Effector memory CD8-positive, alpha-beta T cell (primary cell): ENCODE data around the gene ADAMTSL4.

Experiments
- ATAC-seq: fragments of 150-1000 bp; cut with Tn5 transposase; replicated peaks from 2 replicates; pipeline ENCODE4 v1.10.0; 2021; ENCODE audit warnings: mild to moderate bottlenecking, moderate library complexity
- DNase-seq, 3 experiments: peaks; one replicate each; pipeline ENCODE4 v3.0.0; 2021
- H3K27ac Mint-ChIP-seq, 2 donors: one replicate each; pipeline ENCODE4 v1.8.0; 2022; ENCODE audit warnings: mild to moderate bottlenecking in 2 of 2, mixed read lengths in 2 of 2, moderate library complexity in 2 of 2
- H3K27me3 Mint-ChIP-seq, 2 donors: one replicate each; pipeline ENCODE4 v1.8.0; 2022; ENCODE audit warnings: mixed read lengths in 2 of 2
- H3K36me3 Mint-ChIP-seq: one replicate; pipeline ENCODE4 v1.8.0; 2022; ENCODE audit warnings: mild to moderate bottlenecking, moderate library complexity, mixed read lengths; ENCODE audit not compliant: insufficient read depth
- H3K4me1 Mint-ChIP-seq, 2 donors: one replicate each; pipeline ENCODE4 v1.8.0; 2022; ENCODE audit warnings: low read depth in 2 of 2, mixed read lengths in 2 of 2
- H3K4me3 Mint-ChIP-seq, 2 donors: one replicate each; pipeline ENCODE4 v1.8.0; 2022; ENCODE audit warnings: mild to moderate bottlenecking in 2 of 2, mixed read lengths in 2 of 2, moderate library complexity in 2 of 2
- H3K9me3 Mint-ChIP-seq, 2 donors: one replicate each; pipeline ENCODE4 v1.8.0; 2022; ENCODE audit warnings: mixed read lengths in 2 of 2
- total RNA-seq, 9 experiments: gene quantifications; one replicate each; lab custom pipeline; 2026; lab: John Stamatoyannopoulos, UW

ADAMTSL4 gene
- total RNA-seq, result 0 to 0.25 (median 0.11) reads per million in 9 experiments

- no peaks in the 10 kb centered on the region for H3K9me3 Mint-ChIP-seq
- H3K27ac Mint-ChIP-seq, result peak within 1 kb of the TSS in 1 of 2 donors; percentile 79
- ATAC-seq (peak; percentile 79), DNase-seq (peak in 1 of 3 experiments; percentile 27)
- H3K36me3 Mint-ChIP-seq, result peaks cover 16% of the 10 kb centered on the region
- H3K27me3 Mint-ChIP-seq, result peaks cover 25 to 35% of the 10 kb centered on the region in 2 donors
- peak within 1 kb of the TSS; percentile 80 to 84 for H3K4me3 Mint-ChIP-seq
- H3K4me1 Mint-ChIP-seq, result peaks cover 16 to 19% of the 10 kb centered on the region in 2 donors
Observed at GRCh38 chr1:150548632-150549495, at the start of gene ADAMTSL4. ADAMTSL4 (plus strand) TSS chr1:150549408; CDS start chr1:150552289, 2,881 bp downstream.

GRCh38 chr1:150505431-150505830, 43.8 kb upstream of the ADAMTSL4 start:
- H3K27ac Mint-ChIP-seq, result peak overlapping the region; percentile 73 to 81
- DNase-seq (no peak), ATAC-seq (no peak)
- no peak overlapping the region for H3K4me3 Mint-ChIP-seq
- peaks cover 5 to 6% of the 10 kb centered on the region in 2 donors for H3K4me1 Mint-ChIP-seq
- H3K9me3 Mint-ChIP-seq, result no peaks in the 10 kb centered on the region
- no peaks in the 10 kb centered on the region for H3K27me3 Mint-ChIP-seq
- peaks cover 40% of the 10 kb centered on the region for H3K36me3 Mint-ChIP-seq

GRCh38 chr1:150507912-150508864, 41.0 kb upstream of the ADAMTSL4 start, which contains the start of gene ECM1:
ECM1 (plus strand) TSS chr1:150508109; CDS start chr1:150508210, 101 bp downstream.
- Mint-ChIP-seq H3K4me3 (no peak within 1 kb of the TSS), H3K9me3 (no peaks in the 10 kb centered on the region), H3K27me3 (no peaks in the 10 kb centered on the region), H3K4me1 (peaks cover 9 to 11% of the 10 kb centered on the region in 2 donors), H3K27ac (peak within 1 kb of the TSS; percentile 56 to 81), H3K36me3 (peaks cover 20% of the 10 kb centered on the region)
- no peak for ATAC-seq
- no peak for DNase-seq

GRCh38 chr1:150508982-150509381, 40.2 kb upstream of the ADAMTSL4 start:
- Mint-ChIP-seq H3K36me3 (peaks cover 20% of the 10 kb centered on the region), H3K4me1 (peaks cover 9 to 11% of the 10 kb centered on the region in 2 donors), H3K27ac (peak overlapping the region in 1 of 2 donors; percentile 81), H3K9me3 (no peaks in the 10 kb centered on the region), H3K27me3 (no peaks in the 10 kb centered on the region), H3K4me3 (no peak overlapping the region)
- no peak for DNase-seq
- no peak for ATAC-seq

- Mint-ChIP-seq H3K36me3 (peaks cover 8% of the 10 kb centered on the region), H3K4me3 (no peak overlapping the region), H3K9me3 (no peaks in the 10 kb centered on the region), H3K27ac (peak overlapping the region in 1 of 2 donors; percentile 87), H3K27me3 (no peaks in the 10 kb centered on the region), H3K4me1 (peaks cover 17 to 22% of the 10 kb centered on the region in 2 donors)
- DNase-seq (no peak), ATAC-seq (no peak)
Observed at GRCh38 chr1:150511551-150511950, 37.7 kb upstream of the ADAMTSL4 start.

- no peak overlapping the region for H3K27ac Mint-ChIP-seq
- peaks cover 3% of the 10 kb centered on the region for H3K36me3 Mint-ChIP-seq
- DNase-seq (no peak), ATAC-seq (no peak)
- no peak overlapping the region for H3K4me3 Mint-ChIP-seq
- no peaks in the 10 kb centered on the region for H3K27me3 Mint-ChIP-seq
- peaks cover 20 to 22% of the 10 kb centered on the region in 2 donors for H3K4me1 Mint-ChIP-seq
- H3K9me3 Mint-ChIP-seq, result no peaks in the 10 kb centered on the region
Observed at GRCh38 chr1:150511985-150512660, 37.1 kb upstream of the ADAMTSL4 start.

- Mint-ChIP-seq H3K4me1 (peaks cover 19 to 20% of the 10 kb centered on the region in 2 donors), H3K27ac (no peak overlapping the region), H3K9me3 (no peaks in the 10 kb centered on the region), H3K27me3 (no peaks in the 10 kb centered on the region), H3K4me3 (no peak overlapping the region), H3K36me3 (peaks cover 7% of the 10 kb centered on the region)
- no peak for DNase-seq
- ATAC-seq, result no peak
Observed at GRCh38 chr1:150512846-150513245, 36.4 kb upstream of the ADAMTSL4 start.

- Mint-ChIP-seq H3K4me1 (peaks cover 17 to 20% of the 10 kb centered on the region in 2 donors), H3K27me3 (no peaks in the 10 kb centered on the region), H3K36me3 (peaks cover 7% of the 10 kb centered on the region), H3K27ac (no peak overlapping the region), H3K4me3 (no peak overlapping the region), H3K9me3 (no peaks in the 10 kb centered on the region)
- ATAC-seq (no peak), DNase-seq (no peak)
Observed at GRCh38 chr1:150513351-150513791, 35.8 kb upstream of the ADAMTSL4 start.

GRCh38 chr1:150514260-150514659, 34.9 kb upstream of the ADAMTSL4 start:
- Mint-ChIP-seq H3K9me3 (no peaks in the 10 kb centered on the region), H3K27ac (peak overlapping the region in 1 of 2 donors; percentile 90), H3K4me3 (peak overlapping the region; percentile 91 to 92), H3K4me1 (peaks cover 17 to 20% of the 10 kb centered on the region in 2 donors), H3K27me3 (no peaks in the 10 kb centered on the region), H3K36me3 (peaks cover 7% of the 10 kb centered on the region)
- DNase-seq (no peak), ATAC-seq (no peak)

- Mint-ChIP-seq H3K4me3 (peak overlapping the region; percentile 91 to 92), H3K27ac (peak overlapping the region; percentile 88 to 90), H3K36me3 (peaks cover 7% of the 10 kb centered on the region), H3K27me3 (no peaks in the 10 kb centered on the region), H3K9me3 (no peaks in the 10 kb centered on the region), H3K4me1 (peaks cover 17 to 20% of the 10 kb centered on the region in 2 donors)
- no peak for DNase-seq
- ATAC-seq, result no peak
Observed at GRCh38 chr1:150514913-150515327, 34.3 kb upstream of the ADAMTSL4 start.

GRCh38 chr1:150515328-150516049, 33.7 kb upstream of the ADAMTSL4 start, which contains the start of gene FALEC:
FALEC (plus strand) TSS chr1:150515752.
- Mint-ChIP-seq H3K27me3 (no peaks in the 10 kb centered on the region), H3K9me3 (no peaks in the 10 kb centered on the region), H3K27ac (peak within 1 kb of the TSS; percentile 88 to 90), H3K4me3 (peak within 1 kb of the TSS; percentile 91 to 92), H3K36me3 (peaks cover 7% of the 10 kb centered on the region), H3K4me1 (peaks cover 15 to 17% of the 10 kb centered on the region in 2 donors)
- DNase-seq (peak; percentile 84 to 85 (median 85)), ATAC-seq (peak; percentile 98)

- H3K27me3 Mint-ChIP-seq, result no peaks in the 10 kb centered on the region
- H3K4me1 Mint-ChIP-seq, result peaks cover 11 to 12% of the 10 kb centered on the region in 2 donors
- DNase-seq (peak in 1 of 3 experiments; percentile 9), ATAC-seq (peak; percentile 12)
- peak overlapping the region; percentile 91 to 92 for H3K4me3 Mint-ChIP-seq
- H3K9me3 Mint-ChIP-seq, result no peaks in the 10 kb centered on the region
- H3K27ac Mint-ChIP-seq, result peak overlapping the region; percentile 88 to 90
- peaks cover 7% of the 10 kb centered on the region for H3K36me3 Mint-ChIP-seq
Observed at GRCh38 chr1:150516050-150516591, 33.1 kb upstream of the ADAMTSL4 start.
